Cerebellar cortex (tissue), 1 donor: Measurements from ENCODE around the gene HLTF.
"Not testable (repeated sequence)": the region's sequence is repeated elsewhere in the genome, so short reads cannot be mapped to it uniquely, and the experiment has no call there.

Source experiments
- DNase-seq: peaks from one replicate; pipeline ENCODE4 v3.0.0-alpha.2; 2015; ENCODE audit warnings: low spot score

Gene HLTF

DNA sequence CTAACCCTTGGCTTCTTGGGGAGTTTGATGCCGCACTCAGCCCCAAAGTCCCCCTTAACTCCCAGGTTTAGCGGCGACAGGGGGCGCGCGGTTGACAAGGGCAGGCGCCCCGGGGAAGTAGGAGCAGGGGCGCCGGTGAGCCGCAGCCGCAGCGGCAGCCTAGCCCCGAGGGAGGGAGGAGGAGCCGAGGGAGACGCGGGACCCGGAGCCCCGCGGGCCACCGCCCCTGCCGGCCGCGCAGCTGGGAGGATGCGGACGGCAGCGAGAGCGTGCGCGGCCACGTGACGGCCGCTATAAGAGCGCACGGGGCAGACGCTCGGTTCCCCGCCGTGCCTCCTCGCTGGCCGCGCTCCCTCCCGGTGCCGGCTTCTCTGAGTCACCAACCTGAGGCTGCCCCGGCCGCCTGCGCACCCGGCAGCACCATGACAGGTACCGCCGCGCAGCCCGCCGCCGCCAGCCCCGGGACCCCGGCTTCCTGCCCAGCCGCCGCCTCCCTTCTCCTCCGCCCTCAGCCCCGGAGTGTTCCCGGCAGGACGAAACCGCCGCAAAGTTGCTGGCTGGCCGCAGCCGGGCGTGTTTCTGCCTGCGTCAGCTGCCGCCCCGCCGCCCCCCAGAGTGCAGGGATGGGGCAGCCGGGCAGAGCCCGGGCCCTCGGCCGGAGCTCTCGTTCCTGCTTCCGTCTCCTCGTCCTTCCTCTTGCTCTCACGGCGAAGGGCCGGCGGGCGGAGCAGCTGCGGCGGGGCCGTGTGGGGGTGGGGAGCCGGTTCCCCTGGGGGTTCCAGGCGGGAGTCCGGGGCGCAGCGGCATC, 94.9 kb downstream of the HLTF start, which contains the start of gene GYG1:
Gene GYG1, plus strand, starts transcription at position 322 of the 808 bp plus-strand sequence. Its CDS starts 101 bp downstream, at position 423.
- peak; percentile 76 for DNase-seq

DNA sequence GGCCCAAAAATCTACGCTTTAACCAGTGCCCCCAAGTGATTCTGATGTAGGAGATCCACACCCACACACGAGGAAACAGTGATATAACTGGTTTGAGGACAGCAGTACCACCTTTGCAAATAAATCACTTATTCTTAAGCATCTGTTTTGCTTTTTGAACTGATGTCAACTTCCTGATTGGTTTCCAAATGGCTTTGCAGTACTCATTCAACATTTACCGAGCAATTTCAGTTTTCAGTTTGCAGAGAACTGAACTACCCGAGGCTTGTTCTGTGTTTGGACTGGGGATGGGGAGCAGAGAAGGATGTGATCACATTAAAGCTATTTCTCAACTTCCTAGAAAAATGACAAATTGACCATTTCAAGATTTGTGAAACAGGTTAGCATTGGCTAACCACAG, 96.1 kb downstream of the HLTF start:
- DNase-seq = no peak

DNA sequence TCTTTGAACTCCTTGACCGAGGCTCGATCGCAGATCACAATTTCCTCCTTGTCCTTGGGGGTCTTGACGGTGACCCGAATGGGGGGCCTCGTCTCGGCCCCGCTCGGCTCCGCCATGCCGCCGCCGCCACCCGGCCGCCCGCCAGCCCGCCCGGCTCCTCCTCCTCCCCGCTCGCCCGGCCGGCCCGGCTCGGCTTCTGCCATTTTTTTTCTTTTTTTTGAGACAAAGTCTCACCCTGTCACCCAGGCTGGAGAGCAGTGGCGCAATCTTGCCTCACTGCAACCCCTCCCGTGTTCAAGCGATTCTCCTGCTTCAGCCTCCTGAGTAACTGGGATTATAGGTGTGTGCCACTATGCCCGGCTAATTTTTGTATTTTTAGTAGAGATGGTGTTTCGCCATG, 98.8 kb downstream of the HLTF start:
- not testable (repeated sequence) for DNase-seq

DNA sequence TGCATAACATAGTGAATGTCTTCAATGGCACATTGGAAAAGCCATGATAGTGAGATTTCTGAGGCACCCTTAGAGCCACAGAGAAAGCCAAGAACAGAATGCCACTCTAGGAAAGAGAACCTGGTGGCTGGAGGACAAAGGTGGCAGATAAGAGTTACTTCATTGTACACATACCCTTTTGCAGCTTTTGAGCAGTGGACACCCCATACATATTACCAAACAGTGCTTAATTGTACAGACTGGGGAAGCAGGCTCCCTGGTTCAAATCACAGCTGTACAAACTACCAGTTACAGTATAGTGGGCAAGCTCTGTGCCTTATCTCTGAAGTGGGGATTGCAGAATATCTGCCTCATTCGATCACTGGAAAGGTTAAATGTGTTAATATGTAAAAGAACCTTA, 105.1 kb downstream of the HLTF start:
- no peak for DNase-seq
